Effector memory CD4-positive, alpha-beta T cell (primary cell): ENCODE measurements around the gene CACNA2D1.

Experiments
- DNase-seq, 3 donors: peaks; one replicate each; pipeline ENCODE4 v3.0.0-alpha.2; 2020
- H3K27ac ChIP-seq: 2 replicates; pipeline ENCODE4 v1.7.0; 2013; ENCODE audit warnings: mild to moderate bottlenecking, low read length, moderate library complexity; ENCODE audit not compliant: insufficient read depth, poor library complexity, severe bottlenecking
- H3K27me3 ChIP-seq: replicated peaks from 2 replicates; pipeline ENCODE4 v1.7.0; 2013; ENCODE audit warnings: mild to moderate bottlenecking, low read length; ENCODE audit not compliant: insufficient read depth, control insufficient read depth, poor library complexity, severe bottlenecking
- H3K36me3 ChIP-seq: 2 replicates; pipeline ENCODE4 v1.7.0; 2013; ENCODE audit warnings: mild to moderate bottlenecking, low read length, moderate library complexity; ENCODE audit not compliant: control insufficient read depth, insufficient read depth
- H3K4me1 ChIP-seq: 2 replicates; pipeline ENCODE4 v1.7.0; 2013; ENCODE audit warnings: low read length, mild to moderate bottlenecking; ENCODE audit not compliant: control insufficient read depth, insufficient read depth, poor library complexity, severe bottlenecking
- H3K4me3 ChIP-seq: 2 replicates; pipeline ENCODE4 v1.7.0; 2013; ENCODE audit warnings: low read length, low read depth, mild to moderate bottlenecking; ENCODE audit not compliant: insufficient read depth, poor library complexity, severe bottlenecking
- H3K9me3 ChIP-seq: 2 replicates; pipeline ENCODE4 v1.7.0; 2013; ENCODE audit warnings: mild to moderate bottlenecking, low read length, moderate library complexity; ENCODE audit not compliant: control insufficient read depth

The CACNA2D1 gene

GRCh38 chr7:82010416-82010815 is 433.2 kb downstream of the CACNA2D1 start:
- no peaks in the 10 kb centered on the region for H3K27me3 ChIP-seq
- DNase-seq: no peak
- H3K36me3 ChIP-seq: no peaks in the 10 kb centered on the region
- H3K4me1 ChIP-seq: no peaks in the 10 kb centered on the region
- no peak overlapping the region for H3K27ac ChIP-seq
- no peak overlapping the region for H3K4me3 ChIP-seq
- no peaks in the 10 kb centered on the region for H3K9me3 ChIP-seq

DNA sequence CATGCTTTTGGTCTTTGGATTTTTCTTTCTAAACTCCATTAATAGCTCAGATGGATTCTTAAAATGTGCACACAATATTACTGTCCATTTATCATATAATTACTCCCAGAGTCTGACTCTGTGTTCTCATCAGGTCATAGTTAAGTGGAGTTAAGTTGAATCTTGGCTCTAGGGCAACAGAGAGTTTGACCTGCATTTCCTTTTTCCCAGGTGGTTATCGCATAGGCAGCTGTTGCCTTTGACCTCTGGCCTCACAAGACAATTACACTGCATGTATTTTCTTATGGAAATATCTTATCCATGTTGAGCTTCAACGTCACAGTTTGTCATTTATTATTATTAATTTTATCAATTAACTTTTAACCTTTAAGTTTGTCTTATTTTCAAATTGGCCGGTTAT is 436.3 kb downstream of the CACNA2D1 start:
- H3K9me3 ChIP-seq: no peaks in the 10 kb centered on the region
- no peak overlapping the region for H3K4me3 ChIP-seq
- DNase-seq: no peak
- no peaks in the 10 kb centered on the region for H3K4me1 ChIP-seq
- H3K27ac ChIP-seq: no peak overlapping the region
- H3K27me3 ChIP-seq: no peaks in the 10 kb centered on the region
- H3K36me3 ChIP-seq: no peaks in the 10 kb centered on the region

GRCh38 chr7:82005056-82005455 is 438.5 kb downstream of the CACNA2D1 start:
- Histone ChIP-seq H3K4me3 (no peak overlapping the region), H3K9me3 (no peaks in the 10 kb centered on the region), H3K36me3 (no peaks in the 10 kb centered on the region), H3K4me1 (no peaks in the 10 kb centered on the region), H3K27me3 (no peaks in the 10 kb centered on the region), H3K27ac (no peak overlapping the region)
- no peak for DNase-seq

DNA sequence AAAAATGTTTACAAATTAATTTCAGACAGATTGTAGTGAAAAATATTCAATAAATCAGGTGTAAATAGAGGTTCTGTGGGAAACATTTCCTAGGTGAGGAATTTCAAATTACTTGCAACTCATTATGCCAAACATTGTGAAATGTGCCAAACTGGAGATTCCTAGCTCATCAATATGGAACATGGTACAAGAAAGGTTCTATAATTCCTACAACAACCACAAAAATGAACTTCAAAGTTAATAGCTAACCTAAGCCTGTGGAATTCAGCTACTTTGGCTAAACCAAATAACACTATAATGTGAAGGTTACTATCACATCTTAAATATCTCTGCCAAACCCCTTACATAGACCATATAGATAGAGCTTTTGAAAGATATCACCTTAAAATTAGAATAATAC is 450.4 kb downstream of the CACNA2D1 start:
- no peak overlapping the region for H3K27ac ChIP-seq

DNA sequence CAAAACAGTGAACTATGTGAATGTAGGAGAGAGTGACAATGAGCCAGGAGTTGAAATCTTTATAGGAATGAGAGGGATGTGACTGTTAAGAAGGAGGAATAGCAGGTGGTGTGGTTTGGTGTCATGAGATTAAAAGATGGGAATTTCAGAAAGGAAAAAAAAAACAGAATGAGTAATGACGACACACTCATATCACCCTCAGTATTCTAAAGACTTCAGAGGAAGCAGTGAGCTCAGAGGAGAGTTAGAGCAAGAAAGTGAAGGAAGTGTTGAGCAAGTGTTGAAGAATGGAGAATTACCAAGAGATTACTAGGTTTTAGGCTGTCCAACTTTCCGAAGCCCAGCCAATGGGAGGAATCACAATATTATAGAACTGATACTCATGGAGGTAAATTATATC is 453.2 kb downstream of the CACNA2D1 start:
- Histone ChIP-seq H3K36me3 (no peaks in the 10 kb centered on the region), H3K9me3 (no peaks in the 10 kb centered on the region), H3K27me3 (no peaks in the 10 kb centered on the region), H3K4me3 (no peak overlapping the region), H3K4me1 (no peaks in the 10 kb centered on the region), H3K27ac (no peak overlapping the region)
- DNase-seq: no peak

More for the DNA sequence above, 450.4 kb downstream of the CACNA2D1 start:
- Histone ChIP-seq H3K27me3 (no peaks in the 10 kb centered on the region), H3K4me3 (no peak overlapping the region), H3K9me3 (no peaks in the 10 kb centered on the region), H3K36me3 (no peaks in the 10 kb centered on the region), H3K4me1 (no peaks in the 10 kb centered on the region)
- no peak for DNase-seq

GRCh38 chr7:81986723-81987470 is 456.7 kb downstream of the CACNA2D1 start:
- no peaks in the 10 kb centered on the region for H3K4me1 ChIP-seq

DNA sequence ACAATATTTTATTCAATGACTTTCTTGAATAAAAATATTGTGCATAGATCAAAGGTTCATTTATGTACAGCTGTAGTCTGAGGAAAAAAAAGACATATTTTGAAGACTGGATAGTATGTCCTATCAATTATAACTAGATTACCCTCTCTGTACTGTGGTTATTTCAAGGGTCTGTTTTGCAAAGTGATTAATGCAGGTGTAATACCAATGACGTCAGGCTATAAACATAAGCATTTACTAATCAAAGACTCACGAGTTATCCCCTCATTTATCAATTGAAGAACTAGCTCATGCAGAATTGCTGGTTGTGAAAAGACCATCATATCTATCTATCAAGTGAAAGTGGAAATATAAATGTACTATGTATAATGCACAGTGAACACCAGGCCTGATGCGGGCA is 460.2 kb downstream of the CACNA2D1 start:
- H3K4me1 ChIP-seq: no peaks in the 10 kb centered on the region
- DNase-seq: no peak
- no peak overlapping the region for H3K4me3 ChIP-seq
- no peaks in the 10 kb centered on the region for H3K9me3 ChIP-seq
- H3K36me3 ChIP-seq: no peaks in the 10 kb centered on the region
- no peaks in the 10 kb centered on the region for H3K27me3 ChIP-seq
- H3K27ac ChIP-seq: no peak overlapping the region

More at GRCh38 chr7:81986723-81987470, 456.7 kb downstream of the CACNA2D1 start:
- DNase-seq: no peak
- H3K27me3 ChIP-seq: no peaks in the 10 kb centered on the region
- H3K4me3 ChIP-seq: no peak overlapping the region
- H3K36me3 ChIP-seq: no peaks in the 10 kb centered on the region
- H3K27ac ChIP-seq: no peak overlapping the region
- no peaks in the 10 kb centered on the region for H3K9me3 ChIP-seq

GRCh38 chr7:81973117-81973516 is 470.5 kb downstream of the CACNA2D1 start:
- Histone ChIP-seq H3K27ac (no peak overlapping the region), H3K9me3 (no peaks in the 10 kb centered on the region), H3K36me3 (no peaks in the 10 kb centered on the region), H3K4me3 (no peak overlapping the region), H3K4me1 (no peaks in the 10 kb centered on the region), H3K27me3 (no peaks in the 10 kb centered on the region)
- DNase-seq: no peak

GRCh38 chr7:81960026-81960425 is 483.6 kb downstream of the CACNA2D1 start:
- Histone ChIP-seq H3K4me1 (no peaks in the 10 kb centered on the region), H3K27me3 (no peaks in the 10 kb centered on the region), H3K27ac (no peak overlapping the region), H3K9me3 (no peaks in the 10 kb centered on the region), H3K4me3 (no peak overlapping the region), H3K36me3 (no peaks in the 10 kb centered on the region)
- DNase-seq: no peak

GRCh38 chr7:81957517-81957916 is 486.1 kb downstream of the CACNA2D1 start:
- Histone ChIP-seq H3K4me1 (no peaks in the 10 kb centered on the region), H3K36me3 (no peaks in the 10 kb centered on the region), H3K9me3 (no peaks in the 10 kb centered on the region), H3K27ac (no peak overlapping the region), H3K27me3 (no peaks in the 10 kb centered on the region), H3K4me3 (no peak overlapping the region)
- DNase-seq: no peak
